K562 (cell line): ENCODE results near the gene SPAG4. TPM values are rescaled to one million over a fixed set of nuclear protein-coding genes. Genes with fewer than 3 reads are reported as not detected.

Source experiments
- FOXP1 ChIP-seq: sonication (generic); formaldehyde crosslinking; IDR thresholded peaks from 2 replicates; pipeline ENCODE4 v1.8.0; 2022; ENCODE audit warnings: mild to moderate bottlenecking, missing genetic modification reagents
- ZNF12 ChIP-seq: sonication (generic); formaldehyde crosslinking; IDR thresholded peaks from 2 replicates; pipeline ENCODE4 v1.4.0; 2020; ENCODE audit warnings: mild to moderate bottlenecking, missing genetic modification reagents
- polyA plus RNA-seq, 8 experiments: library from polyadenylated mRNA; depleted of rRNA in 4 of 8; stranded (reverse) in 5 of 8; unstranded in 3 of 8; fragments of >200 nt; fragmentation: Nextera tagmentation in 2 of 8; fragmentation: Illumina TruSeq in 1 of 8; extraction: Ambion mirVana in 2 of 8; extraction: Trizol in 1 of 8; gene quantifications; 2 replicates each; pipeline versions ENCODE4 v1.2.1 to v1.2.3, GENCODE V29; 2011 to 2014; ENCODE audit warnings: inconsistent platforms in 1 of 8, missing spikeins in 1 of 8
- total RNA-seq, 7 experiments: library from RNA; depleted of rRNA in 6 of 7; stranded (reverse); fragments of >200 nt in 6 of 7; fragmentation: Illumina TruSeq in 2 of 7; extraction: Trizol in 2 of 7; gene quantifications; 2 replicates each; pipeline versions ENCODE4 v1.2.1 to v1.2.3, GENCODE V29; 2011 to 2021; ENCODE audit warnings: low replicate concordance in 1 of 7
- TF ChIP-seq, protein P1 (sequence below), 3 experiments: fragments of 200-800 bp in 1 of 3; fragments of 250-450 bp in 1 of 3; fragments of 450-650 bp in 1 of 3; sonication (Bioruptor Pico) in 1 of 3; sonication (Bioruptor generic) in 1 of 3; formaldehyde crosslinking in 1 of 3; IDR thresholded peaks; 2 replicates each; pipeline versions ENCODE4 v1.6.1 to v1.8.0; 2016 to 2022; ENCODE audit warnings: mild to moderate bottlenecking in 2 of 3, missing genetic modification characterization in 2 of 3, missing compliant biosample characterization in 1 of 3, moderate library complexity in 1 of 3
- TF ChIP-seq, protein P2 (sequence below): fragments of 450-650 bp; IDR thresholded peaks from 2 replicates; pipeline ENCODE4 v1.6.1; 2016; ENCODE audit warnings: missing biosample characterization, missing genetic modification characterization
- TF ChIP-seq, protein P3 (sequence below): fragments of 450-650 bp; IDR thresholded peaks from 2 replicates; pipeline ENCODE4 v1.7.1; 2018; ENCODE audit warnings: mild to moderate bottlenecking, low read depth; ENCODE audit not compliant: partially characterized antibody

SPAG4 gene
- total and polyA plus RNA-seq, 9 of the 15 experiments (the other 6 are each of a cell fraction or from before 2014, with no cell fraction given): 1.6 to 11.4 (median 4.6) TPM

DNA sequence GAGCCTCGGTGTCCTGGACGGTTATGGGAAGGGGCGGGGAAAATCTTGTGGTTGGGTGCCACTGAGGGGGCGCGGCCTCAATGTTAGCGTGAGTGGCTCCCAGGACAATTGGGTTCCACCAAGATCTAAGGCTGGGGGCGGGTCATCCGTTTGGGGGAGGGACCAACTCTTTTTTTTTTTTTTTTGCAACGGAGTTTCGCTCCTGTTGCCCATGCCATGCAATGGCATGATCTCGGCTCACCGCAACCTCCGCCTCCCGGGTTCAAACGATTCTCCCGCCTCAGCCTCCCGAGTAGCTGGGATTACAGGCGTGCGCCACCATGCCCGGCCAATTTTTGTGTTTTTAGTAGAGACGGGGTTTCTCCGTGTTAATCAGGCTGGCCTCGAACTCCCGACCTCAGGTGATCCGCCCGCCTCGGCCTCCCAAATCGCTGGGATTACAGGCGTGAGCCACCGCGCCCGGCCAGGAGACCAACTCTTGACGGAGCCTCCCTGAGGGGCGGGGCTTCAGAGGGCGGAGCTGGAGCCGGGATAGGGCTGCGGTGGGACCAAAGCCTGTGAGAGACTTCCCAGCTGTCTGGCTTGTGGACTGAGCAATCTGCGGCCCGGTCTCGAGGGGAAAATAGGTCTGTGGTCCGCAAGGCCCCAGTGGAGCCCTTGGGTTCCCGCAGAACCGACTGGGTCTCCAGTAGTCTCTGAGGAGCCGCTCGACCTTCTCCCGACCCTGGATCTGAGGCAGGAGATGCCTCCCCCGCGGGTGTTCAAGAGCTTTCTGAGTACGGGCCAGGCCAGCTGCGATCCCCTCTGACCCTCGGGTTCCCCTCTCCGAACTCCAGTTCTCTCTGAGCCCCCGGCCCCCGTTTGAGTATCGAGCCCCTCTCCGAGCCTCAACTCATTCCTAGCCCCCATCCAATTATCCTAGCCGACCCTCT lies 1.1 kb downstream of the SPAG4 start (continued):
- TF ChIP-seq, protein P1, sequence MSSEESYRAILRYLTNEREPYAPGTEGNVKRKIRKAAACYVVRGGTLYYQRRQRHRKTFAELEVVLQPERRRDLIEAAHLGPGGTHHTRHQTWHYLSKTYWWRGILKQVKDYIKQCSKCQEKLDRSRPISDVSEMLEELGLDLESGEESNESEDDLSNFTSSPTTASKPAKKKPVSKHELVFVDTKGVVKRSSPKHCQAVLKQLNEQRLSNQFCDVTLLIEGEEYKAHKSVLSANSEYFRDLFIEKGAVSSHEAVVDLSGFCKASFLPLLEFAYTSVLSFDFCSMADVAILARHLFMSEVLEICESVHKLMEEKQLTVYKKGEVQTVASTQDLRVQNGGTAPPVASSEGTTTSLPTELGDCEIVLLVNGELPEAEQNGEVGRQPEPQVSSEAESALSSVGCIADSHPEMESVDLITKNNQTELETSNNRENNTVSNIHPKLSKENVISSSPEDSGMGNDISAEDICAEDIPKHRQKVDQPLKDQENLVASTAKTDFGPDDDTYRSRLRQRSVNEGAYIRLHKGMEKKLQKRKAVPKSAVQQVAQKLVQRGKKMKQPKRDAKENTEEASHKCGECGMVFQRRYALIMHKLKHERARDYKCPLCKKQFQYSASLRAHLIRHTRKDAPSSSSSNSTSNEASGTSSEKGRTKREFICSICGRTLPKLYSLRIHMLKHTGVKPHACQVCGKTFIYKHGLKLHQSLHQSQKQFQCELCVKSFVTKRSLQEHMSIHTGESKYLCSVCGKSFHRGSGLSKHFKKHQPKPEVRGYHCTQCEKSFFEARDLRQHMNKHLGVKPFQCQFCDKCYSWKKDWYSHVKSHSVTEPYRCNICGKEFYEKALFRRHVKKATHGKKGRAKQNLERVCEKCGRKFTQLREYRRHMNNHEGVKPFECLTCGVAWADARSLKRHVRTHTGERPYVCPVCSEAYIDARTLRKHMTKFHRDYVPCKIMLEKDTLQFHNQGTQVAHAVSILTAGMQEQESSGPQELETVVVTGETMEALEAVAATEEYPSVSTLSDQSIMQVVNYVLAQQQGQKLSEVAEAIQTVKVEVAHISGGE (CRISPR knock-in tag; IDR thresholded peaks at IDR 0.05): no peak; a peak in 1 of 6 replicates
- TF ChIP-seq, protein P2, sequence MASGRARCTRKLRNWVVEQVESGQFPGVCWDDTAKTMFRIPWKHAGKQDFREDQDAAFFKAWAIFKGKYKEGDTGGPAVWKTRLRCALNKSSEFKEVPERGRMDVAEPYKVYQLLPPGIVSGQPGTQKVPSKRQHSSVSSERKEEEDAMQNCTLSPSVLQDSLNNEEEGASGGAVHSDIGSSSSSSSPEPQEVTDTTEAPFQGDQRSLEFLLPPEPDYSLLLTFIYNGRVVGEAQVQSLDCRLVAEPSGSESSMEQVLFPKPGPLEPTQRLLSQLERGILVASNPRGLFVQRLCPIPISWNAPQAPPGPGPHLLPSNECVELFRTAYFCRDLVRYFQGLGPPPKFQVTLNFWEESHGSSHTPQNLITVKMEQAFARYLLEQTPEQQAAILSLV (tag): no peak
- no peak for TF ChIP-seq ZNF12
- TF ChIP-seq, protein P3, sequence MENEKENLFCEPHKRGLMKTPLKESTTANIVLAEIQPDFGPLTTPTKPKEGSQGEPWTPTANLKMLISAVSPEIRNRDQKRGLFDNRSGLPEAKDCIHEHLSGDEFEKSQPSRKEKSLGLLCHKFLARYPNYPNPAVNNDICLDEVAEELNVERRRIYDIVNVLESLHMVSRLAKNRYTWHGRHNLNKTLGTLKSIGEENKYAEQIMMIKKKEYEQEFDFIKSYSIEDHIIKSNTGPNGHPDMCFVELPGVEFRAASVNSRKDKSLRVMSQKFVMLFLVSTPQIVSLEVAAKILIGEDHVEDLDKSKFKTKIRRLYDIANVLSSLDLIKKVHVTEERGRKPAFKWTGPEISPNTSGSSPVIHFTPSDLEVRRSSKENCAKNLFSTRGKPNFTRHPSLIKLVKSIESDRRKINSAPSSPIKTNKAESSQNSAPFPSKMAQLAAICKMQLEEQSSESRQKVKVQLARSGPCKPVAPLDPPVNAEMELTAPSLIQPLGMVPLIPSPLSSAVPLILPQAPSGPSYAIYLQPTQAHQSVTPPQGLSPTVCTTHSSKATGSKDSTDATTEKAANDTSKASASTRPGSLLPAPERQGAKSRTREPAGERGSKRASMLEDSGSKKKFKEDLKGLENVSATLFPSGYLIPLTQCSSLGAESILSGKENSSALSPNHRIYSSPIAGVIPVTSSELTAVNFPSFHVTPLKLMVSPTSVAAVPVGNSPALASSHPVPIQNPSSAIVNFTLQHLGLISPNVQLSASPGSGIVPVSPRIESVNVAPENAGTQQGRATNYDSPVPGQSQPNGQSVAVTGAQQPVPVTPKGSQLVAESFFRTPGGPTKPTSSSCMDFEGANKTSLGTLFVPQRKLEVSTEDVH: no peak
- no peak for TF ChIP-seq FOXP1
